ENCODE data around the gene DNAJC3. TPM values are rescaled to one million over a fixed set of nuclear protein-coding genes. Genes with fewer than 3 reads are reported as not detected.

Gene DNAJC3
- total and polyA plus RNA-seq, 2 of the 8 experiments (the other 6 are each of a cell fraction or from before 2014, with no cell fraction given): 4.3 to 24.1 TPM

DNA sequence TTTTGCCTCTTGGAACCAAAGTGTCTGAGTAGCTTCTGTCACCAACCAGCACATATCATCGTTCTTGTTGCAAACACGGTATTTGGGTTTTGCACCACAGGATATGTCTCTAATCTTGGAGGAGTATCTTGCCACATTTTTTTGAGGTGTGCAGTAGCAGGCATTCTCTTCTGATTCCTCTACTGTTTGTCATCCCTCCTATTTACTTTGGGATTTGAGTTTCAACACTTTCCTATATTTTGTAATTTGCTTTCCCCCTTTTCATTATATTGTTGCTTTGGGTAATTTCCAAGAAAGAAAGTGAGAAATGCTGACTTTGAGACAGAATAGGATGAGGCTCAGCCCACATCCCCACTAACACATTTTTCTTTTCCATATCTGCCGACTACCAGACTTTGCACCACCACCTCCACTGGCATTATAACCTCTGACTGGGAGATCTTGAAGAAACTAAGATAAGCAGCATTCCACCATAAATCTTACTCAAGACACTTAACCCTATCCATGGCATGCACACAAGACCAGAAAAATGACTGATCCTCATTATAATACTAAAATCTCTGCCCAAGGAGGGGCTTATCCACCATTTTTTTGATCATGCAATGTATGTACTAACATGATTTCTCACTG lies 20.4 kb upstream of the DNAJC3 start:
- no peak for DNase-seq (ENCODE audit: low read depth in 1 of 2, low spot score in 2 of 2)
- no peak for FAIRE-seq
- Histone ChIP-seq H3K79me1 (ENCODE audit: low read depth, low read length) (no peaks in the 10 kb centered on the region), H3K56ac (replicated peaks; ENCODE audit: insufficient read length, low read depth, low read length) (no peak overlapping the region), H2AFZ (ENCODE audit: low read length) (no peak overlapping the region), H4K91ac (replicated peaks; ENCODE audit: insufficient read length, low read length) (no peak overlapping the region), H2BK15ac (ENCODE audit: low read length) (no peak overlapping the region), H3K27me3 (replicated peaks in 1 of 4; ENCODE audit: control insufficient read depth in 3 of 4, extremely low read depth in 1 of 4, insufficient read depth in 3 of 4, low read length in 3 of 4) (no peaks in the 10 kb centered on the region), H3K36me3 (ENCODE audit: control insufficient read depth in 2 of 4, insufficient read depth in 4 of 4, low read length in 3 of 4) (no peaks in the 10 kb centered on the region), H4K8ac (ENCODE audit: extremely low read depth, insufficient read depth, low read length) (no peak overlapping the region), H2BK12ac (ENCODE audit: low read depth, low read length) (no peak overlapping the region), H3K27ac (ENCODE audit: low read depth, low read length) (no peak overlapping the region), H3K18ac (ENCODE audit: extremely low read depth, low read length) (no peak overlapping the region), H3K79me2 (ENCODE audit: control insufficient read depth in 1 of 2, insufficient read depth in 2 of 2, low read length in 2 of 2) (no peaks in the 10 kb centered on the region), H3K23me2 (ENCODE audit: low read depth, low read length) (no peaks in the 10 kb centered on the region), H3K4me2 (ENCODE audit: insufficient read depth in 1 of 2, low read depth in 2 of 2, low read length in 2 of 2) (no peak overlapping the region), H3K9me3 (ENCODE audit: insufficient read depth in 2 of 2, low read depth in 1 of 2, low read length in 1 of 2) (no peaks in the 10 kb centered on the region), H2BK120ac (replicated peaks; ENCODE audit: low read depth, low read length) (no peak overlapping the region), H2AK5ac (ENCODE audit: low read depth, low read length) (no peak overlapping the region), H3K23ac (ENCODE audit: insufficient read length) (no peak overlapping the region), H4K5ac (ENCODE audit: insufficient read length, low read depth, low read length) (no peak overlapping the region), H3K4me1 (replicated peaks in 1 of 4; ENCODE audit: control insufficient read depth in 3 of 4, insufficient read depth in 4 of 4, low read length in 3 of 4) (0 out of 7 replicates have a peak, but pooled peaks cover 0 to 4% (median 0%) of the 10 kb centered on the region in 4 experiments), H4K20me1 (replicated peaks in 1 of 2; ENCODE audit: control insufficient read depth in 1 of 2, insufficient read depth in 2 of 2, low read length in 2 of 2) (no peaks in the 10 kb centered on the region), H3K4me3 (ENCODE audit: extremely low read depth in 1 of 4, insufficient read depth in 2 of 4, low read depth in 3 of 4, low read length in 4 of 4) (no peak overlapping the region), H3K14ac (ENCODE audit: insufficient read length) (no peak overlapping the region), H2BK20ac (ENCODE audit: low read length) (no peak overlapping the region), H3K9ac (replicated peaks in 1 of 4; ENCODE audit: extremely low read depth in 1 of 4, low read depth in 3 of 4, low read length in 3 of 4) (no peak overlapping the region), H2BK5ac (ENCODE audit: low read depth, low read length) (no peak overlapping the region), H3K4ac (replicated peaks; ENCODE audit: insufficient read length, low read depth, low read length) (no peak overlapping the region)
- ChIA-PET CTCF (ENCODE audit: partially characterized antibody) (interaction anchor here (1.3 to 1.7 kb wide), 2 partner anchors 32 to 177 kb away, joined by 5 to 6 read pairs; no protein-coding TSS in a partner anchor), POLR2A (ENCODE audit: partially characterized antibody) (no interaction called here)
- WGBS, 2 experiments (ENCODE audit: extremely low coverage in 1 of 2, insufficient coverage in 1 of 2, insufficient read length in 1 of 2, insufficient replicate concordance in 2 of 2, low coverage in 1 of 2, low lambda C conversion rate in 2 of 2, missing lambda C conversion rate in 1 of 2): 98% methylated on average over 3 of the region's 3 CpGs; no CpG with 5 or more reads in 1 of the 2 experiments
- no peak for TF ChIP-seq CHD2 (IDR thresholded peaks at IDR 0.05; ENCODE audit: low read length)
